GM19324 (cell line): Measurements from ENCODE around the gene NRG3.

Source experiments
- ATAC-seq: cut with Tn5 transposase; IDR thresholded peaks from one replicate; pipeline ENCODE4 v1.9.1; 2021; ENCODE audit warnings: mild to moderate bottlenecking, moderate library complexity; ENCODE audit not compliant: unreplicated experiment, low FRiP score

Gene NRG3

DNA sequence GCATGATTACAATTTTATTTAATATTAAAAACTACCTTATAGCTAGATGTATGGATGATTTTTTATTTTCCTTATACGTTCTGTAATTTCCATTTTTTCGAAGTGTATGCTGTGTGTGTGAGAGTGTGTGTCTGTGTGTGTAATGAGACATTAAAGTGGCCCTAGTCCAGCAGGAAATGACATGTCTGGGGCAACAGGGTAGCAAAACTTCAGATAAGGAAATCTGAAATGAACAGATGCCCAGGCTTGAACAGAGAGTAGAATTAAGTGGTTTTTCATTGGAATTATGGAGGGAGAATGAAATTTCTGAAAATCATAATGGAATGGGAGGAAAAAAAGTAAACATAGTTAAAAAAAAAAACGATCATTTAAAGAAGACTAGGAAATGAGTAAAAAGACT, 200.6 kb downstream of the NRG3 start:
- ATAC-seq = no peak

DNA sequence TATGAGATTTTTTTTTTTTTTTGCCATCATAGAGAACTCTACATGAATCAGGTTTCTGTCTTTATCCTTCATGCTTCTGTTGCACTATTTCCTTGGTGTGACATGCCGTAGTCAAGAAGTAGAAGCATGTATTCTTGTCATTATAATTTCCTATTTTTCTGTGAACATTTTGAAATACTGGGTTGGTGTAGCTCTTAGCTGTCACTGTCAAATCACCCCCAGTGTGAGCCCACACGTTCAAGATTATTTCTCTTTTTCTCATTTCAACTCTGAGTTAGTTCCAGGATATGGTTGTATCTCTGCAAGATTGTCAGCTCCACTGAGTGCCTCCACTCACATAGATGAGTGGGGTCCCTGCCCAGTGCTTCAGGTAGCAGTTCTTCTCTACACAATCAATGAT, 209.5 kb downstream of the NRG3 start:
- no peak for ATAC-seq

DNA sequence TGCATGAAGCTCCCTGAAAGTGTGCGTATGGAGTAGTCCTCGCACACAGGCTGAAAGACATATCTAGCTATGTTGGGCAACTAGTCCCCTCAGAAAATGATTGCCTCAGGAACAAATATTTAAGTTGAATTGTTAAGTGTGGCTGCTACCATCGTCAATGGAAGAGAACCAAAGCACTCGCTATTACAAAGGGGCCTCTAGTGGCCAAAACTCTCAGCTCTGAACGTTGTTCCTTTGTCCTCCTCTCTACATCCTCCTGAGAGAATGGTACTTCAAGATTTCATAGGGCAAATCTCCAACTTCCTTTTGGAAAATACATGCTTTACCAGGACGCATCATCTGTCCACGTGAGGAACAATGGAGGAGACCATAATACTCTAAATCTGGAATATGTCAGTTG, 209.9 kb downstream of the NRG3 start:
- no peak for ATAC-seq

DNA sequence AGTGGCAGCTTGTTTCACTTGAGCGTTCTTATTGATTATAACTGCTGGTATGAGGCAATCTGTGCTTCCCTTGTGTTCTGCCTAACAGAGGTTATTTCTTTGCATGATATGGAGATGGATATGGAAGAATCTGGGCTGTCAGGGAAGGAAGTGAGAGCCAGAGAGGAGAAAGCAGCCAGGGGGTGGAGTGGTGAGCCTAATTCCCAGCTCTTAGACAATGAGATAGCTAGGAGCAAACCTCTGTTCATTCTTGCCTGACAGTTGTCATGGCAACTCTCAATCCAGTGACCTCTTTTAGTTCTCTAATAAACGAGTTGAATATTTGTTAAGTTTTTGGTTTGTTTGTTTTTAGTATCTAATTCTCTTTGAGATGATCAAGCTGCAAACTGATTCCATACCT, 214.3 kb downstream of the NRG3 start:
- no peak for ATAC-seq

- ATAC-seq = no peak
Measured at GRCh38 chr10:82091413-82091812, 216.4 kb downstream of the NRG3 start.

GRCh38 chr10:82092111-82092510, 217.1 kb downstream of the NRG3 start:
- no peak for ATAC-seq

- ATAC-seq = no peak
Measured at GRCh38 chr10:82124713-82125112, 249.7 kb downstream of the NRG3 start.

DNA sequence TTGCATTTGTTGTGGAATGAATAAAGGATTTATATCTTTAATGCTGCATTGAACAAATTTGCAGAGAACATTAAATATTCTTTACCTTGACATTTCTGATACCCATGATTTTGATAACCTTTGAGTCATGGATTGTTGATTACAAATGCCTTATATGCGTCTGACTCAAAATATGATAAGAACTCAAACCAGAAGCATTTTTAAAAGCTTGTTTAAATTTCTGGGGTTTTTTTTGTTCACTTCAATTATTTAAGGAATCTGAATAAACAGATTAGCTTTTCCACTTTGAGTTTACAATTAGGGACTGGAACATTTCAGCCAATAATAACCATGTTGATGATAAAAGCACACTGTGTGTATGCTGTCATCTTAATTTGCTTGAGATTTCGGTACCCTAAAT, 253.5 kb downstream of the NRG3 start:
- ATAC-seq = no peak

DNA sequence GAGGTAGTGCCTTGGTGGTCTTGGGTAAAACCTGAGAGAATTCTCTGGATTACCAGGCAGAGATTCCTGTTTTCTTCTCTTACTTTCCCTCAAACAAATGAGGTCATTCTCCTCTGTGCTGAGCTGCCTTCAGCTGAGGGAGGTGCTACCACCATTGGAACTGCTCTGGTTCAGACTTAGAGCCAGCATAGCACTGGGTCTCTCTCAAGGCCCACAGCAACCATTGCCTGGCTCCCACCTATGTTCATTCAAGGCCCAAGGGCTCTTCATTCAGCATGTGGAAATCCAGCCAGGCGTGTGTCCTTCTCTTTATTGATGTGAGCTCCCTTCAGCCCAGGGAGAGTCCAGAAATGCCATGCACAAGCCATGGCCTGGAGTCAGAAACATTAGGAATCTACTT, 261.1 kb downstream of the NRG3 start:
- ATAC-seq = no peak

- ATAC-seq = no peak
Measured at GRCh38 chr10:82144153-82144552, 269.2 kb downstream of the NRG3 start.

- no peak for ATAC-seq
Measured at GRCh38 chr10:82148764-82149163, 273.8 kb downstream of the NRG3 start.

- no peak for ATAC-seq
Measured at GRCh38 chr10:82149674-82150073, 274.7 kb downstream of the NRG3 start.

GRCh38 chr10:82150123-82150900, 275.3 kb downstream of the NRG3 start:
- ATAC-seq = no peak

GRCh38 chr10:82160307-82160706, 285.3 kb downstream of the NRG3 start:
- no peak for ATAC-seq

GRCh38 chr10:82161264-82161663, 286.3 kb downstream of the NRG3 start:
- ATAC-seq = no peak

- ATAC-seq = no peak
Measured at GRCh38 chr10:82162549-82163195, 287.7 kb downstream of the NRG3 start.

- no peak for ATAC-seq
Measured at GRCh38 chr10:82171899-82172298, 296.9 kb downstream of the NRG3 start.

GRCh38 chr10:82176587-82176986, 301.6 kb downstream of the NRG3 start:
- ATAC-seq = no peak

- ATAC-seq = no peak
Measured at GRCh38 chr10:82190432-82191260, 315.7 kb downstream of the NRG3 start.

DNA sequence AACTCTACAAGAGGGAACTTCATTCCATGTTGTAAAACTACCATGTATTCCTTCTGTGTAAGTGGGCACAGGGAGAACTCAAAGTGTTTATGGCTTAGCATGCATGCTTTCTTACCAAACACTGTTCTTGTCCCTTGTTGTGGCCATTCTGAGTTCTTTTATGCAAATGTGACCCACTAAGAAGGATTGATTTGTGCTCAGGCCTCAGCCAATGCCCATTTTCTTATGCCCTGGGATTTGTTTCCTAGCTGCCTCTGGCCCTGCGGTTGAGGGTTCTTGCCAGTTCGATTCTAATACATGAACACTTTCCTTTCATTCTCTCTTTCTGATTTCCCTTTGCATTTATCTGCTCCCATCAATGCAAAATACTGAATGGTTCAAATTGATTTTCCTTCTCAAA, 316.7 kb downstream of the NRG3 start:
- no peak for ATAC-seq

DNA sequence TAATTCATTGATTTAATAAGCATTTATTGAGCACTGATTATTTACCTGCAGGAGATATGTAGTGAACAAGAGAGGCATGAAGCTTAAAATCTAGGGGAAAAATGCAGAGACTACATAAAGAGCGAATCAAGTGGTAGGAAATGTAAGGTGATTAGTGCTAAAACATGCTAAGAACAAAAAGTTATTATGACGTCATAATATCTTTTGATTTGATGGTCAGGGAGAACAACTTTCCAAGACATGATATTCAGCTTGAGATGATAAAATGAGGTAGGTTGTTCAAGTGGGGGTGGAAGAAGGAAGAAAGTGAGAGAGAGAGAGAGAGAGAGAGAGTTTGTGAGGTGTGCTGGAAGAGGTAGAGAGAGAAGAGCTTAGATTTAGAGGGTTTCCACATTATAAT, 317.7 kb downstream of the NRG3 start:
- no peak for ATAC-seq
